GM12873 (cell line): Measurements from ENCODE around the gene TLR9.
A peak's percentile ranks its signal among the peaks of the same experiment; 100 is the strongest.

Experiments
- TF ChIP-seq, protein P1 (sequence below): IDR thresholded peaks from 2 replicates; pipeline ENCODE4 v1.5.1; 2012; ENCODE audit warnings: low read depth, mild to moderate bottlenecking, moderate library complexity, low read length, control low read depth; ENCODE audit not compliant: insufficient read depth; ENCODE audit errors: missing control alignments

Gene TLR9

DNA sequence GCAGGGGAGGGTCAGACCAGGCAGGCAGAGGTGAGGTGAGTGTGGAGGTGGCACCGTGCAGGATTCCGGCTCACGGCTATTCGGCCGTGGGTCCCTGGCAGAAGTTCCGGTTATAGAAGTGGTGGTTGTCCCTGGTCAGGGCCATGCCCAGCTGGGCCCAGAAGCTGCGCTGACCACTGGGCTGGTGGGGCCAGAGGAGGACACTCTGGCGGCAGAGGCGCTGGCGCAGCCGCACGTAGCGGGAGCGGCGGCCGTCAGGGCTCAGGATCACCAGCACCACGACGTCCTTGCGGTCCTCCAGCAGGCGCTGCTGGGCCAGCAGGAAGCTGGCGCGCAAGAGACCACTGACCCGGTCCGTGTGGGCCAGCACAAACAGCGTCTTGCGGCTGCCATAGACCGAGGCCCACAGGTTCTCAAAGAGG, 4.3 kb downstream of the TLR9 start:
- TF ChIP-seq, protein P1, sequence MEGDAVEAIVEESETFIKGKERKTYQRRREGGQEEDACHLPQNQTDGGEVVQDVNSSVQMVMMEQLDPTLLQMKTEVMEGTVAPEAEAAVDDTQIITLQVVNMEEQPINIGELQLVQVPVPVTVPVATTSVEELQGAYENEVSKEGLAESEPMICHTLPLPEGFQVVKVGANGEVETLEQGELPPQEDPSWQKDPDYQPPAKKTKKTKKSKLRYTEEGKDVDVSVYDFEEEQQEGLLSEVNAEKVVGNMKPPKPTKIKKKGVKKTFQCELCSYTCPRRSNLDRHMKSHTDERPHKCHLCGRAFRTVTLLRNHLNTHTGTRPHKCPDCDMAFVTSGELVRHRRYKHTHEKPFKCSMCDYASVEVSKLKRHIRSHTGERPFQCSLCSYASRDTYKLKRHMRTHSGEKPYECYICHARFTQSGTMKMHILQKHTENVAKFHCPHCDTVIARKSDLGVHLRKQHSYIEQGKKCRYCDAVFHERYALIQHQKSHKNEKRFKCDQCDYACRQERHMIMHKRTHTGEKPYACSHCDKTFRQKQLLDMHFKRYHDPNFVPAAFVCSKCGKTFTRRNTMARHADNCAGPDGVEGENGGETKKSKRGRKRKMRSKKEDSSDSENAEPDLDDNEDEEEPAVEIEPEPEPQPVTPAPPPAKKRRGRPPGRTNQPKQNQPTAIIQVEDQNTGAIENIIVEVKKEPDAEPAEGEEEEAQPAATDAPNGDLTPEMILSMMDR, result no peak

- TF ChIP-seq, protein P1, result peak; percentile 98
Observed at GRCh38 chr3:52220380-52221026, 4.9 kb downstream of the TLR9 start.

GRCh38 chr3:52218937-52219650, 6.4 kb downstream of the TLR9 start:
- TF ChIP-seq, protein P1, result no peak

DNA sequence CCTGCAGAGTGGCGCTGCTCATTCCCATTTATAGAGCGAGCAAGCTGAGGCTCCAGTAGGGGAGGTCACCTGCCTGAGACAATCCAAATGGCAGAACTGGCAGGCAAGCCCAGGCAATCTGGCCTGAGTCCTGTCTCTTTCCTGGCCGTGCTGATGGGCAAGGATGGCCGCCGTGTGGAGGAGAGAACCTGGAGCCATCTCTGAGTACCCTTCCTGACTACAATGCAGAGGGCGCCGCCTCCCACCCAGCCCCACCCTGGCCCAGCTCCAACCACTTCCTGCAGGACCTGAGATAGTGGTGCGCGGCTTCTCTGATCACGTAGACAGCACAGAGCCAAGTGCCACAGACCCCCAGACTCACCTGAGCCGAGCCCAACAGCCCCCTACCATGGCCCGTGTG, 7.0 kb downstream of the TLR9 start:
- TF ChIP-seq, protein P1, result no peak

DNA sequence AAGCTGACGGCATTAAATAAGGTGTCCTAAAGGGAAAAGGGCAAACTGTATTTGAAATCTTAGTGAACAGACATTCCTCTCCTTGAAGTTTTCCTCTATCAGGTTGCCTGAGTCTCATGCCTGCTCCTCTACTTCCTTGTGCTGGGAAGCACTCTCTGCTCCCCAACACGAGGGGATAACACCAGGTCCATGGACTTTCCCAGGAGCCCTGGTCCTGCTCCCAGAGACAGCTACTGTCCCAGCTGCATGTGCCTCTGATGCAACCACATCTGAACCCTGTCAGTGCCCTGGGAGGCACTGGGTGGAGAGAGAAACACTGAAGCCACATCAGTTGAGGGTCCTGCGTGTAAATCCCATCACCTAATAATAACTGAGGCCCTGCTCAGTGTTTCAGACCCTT, 7.4 kb downstream of the TLR9 start:
- TF ChIP-seq, protein P1, result no peak

- TF ChIP-seq, protein P1, result no peak
Observed at GRCh38 chr3:52217409-52217805, 8.0 kb downstream of the TLR9 start.

GRCh38 chr3:52216585-52217408, 8.6 kb downstream of the TLR9 start:
- TF ChIP-seq, protein P1, result no peak
